Kidney (tissue), 14 donors: Measurements from ENCODE around the gene NAV3. TPM values are rescaled to one million over a fixed set of nuclear protein-coding genes. Genes with fewer than 3 reads are reported as not detected.

Experiments
- DNase-seq, 5 donors: peaks; one replicate each; pipeline ENCODE4 v3.0.0-alpha.2; 2013 to 2020
- FAIRE-seq: peaks from 2 replicates; lab custom pipeline; 2012; peaks lifted over from hg19 to GRCh38; lab: Jason Lieb, UNC
- H3K27ac ChIP-seq, 2 donors: one replicate each; pipeline ENCODE4 v1.7.0; 2013; ENCODE audit warnings: low read depth in 2 of 2, low read length in 2 of 2, inconsistent platforms in 1 of 2
- H3K27me3 ChIP-seq: one replicate; pipeline ENCODE4 v1.7.1; 2013; ENCODE audit warnings: low read length, inconsistent platforms; ENCODE audit not compliant: control insufficient read depth, insufficient read depth
- H3K36me3 ChIP-seq, 3 donors: one replicate each; pipeline versions ENCODE4 v1.7.0 to v1.7.1; 2013; ENCODE audit warnings: low read length in 3 of 3, control low read depth in 1 of 3, inconsistent platforms in 1 of 3; ENCODE audit not compliant: insufficient read depth in 3 of 3, control insufficient read depth in 2 of 3
- H3K4me1 ChIP-seq, 3 donors: one replicate each; pipeline versions ENCODE4 v1.7.0 to v1.7.1; 2013; ENCODE audit warnings: low read length in 3 of 3, inconsistent platforms in 1 of 3, low read depth in 1 of 3; ENCODE audit not compliant: control insufficient read depth in 2 of 3, insufficient read depth in 2 of 3
- H3K4me3 ChIP-seq, 3 donors: one replicate each; pipeline versions ENCODE4 v1.7.0 to v1.8.1; 2013; ENCODE audit warnings: low read length in 3 of 3, control low read depth in 1 of 3, inconsistent platforms in 1 of 3
- H3K9ac ChIP-seq, 3 donors: one replicate each; pipeline versions ENCODE4 v1.7.0 to v1.7.1; 2013; ENCODE audit warnings: low read length in 3 of 3, control low read depth in 1 of 3, inconsistent platforms in 1 of 3
- H3K9me3 ChIP-seq, 3 donors: one replicate each; pipeline versions ENCODE4 v1.7.0 to v1.7.1; 2013; ENCODE audit warnings: low read length in 3 of 3, control low read depth in 1 of 3, inconsistent platforms in 1 of 3; ENCODE audit not compliant: control insufficient read depth in 2 of 3, insufficient read depth in 1 of 3
- CTCF ChIP-seq: IDR thresholded peaks from 3 replicates; pipeline ENCODE4 v1.5.1; 2012; ENCODE audit warnings: mild to moderate bottlenecking, moderate library complexity, borderline replicate concordance; ENCODE audit not compliant: insufficient read depth; ENCODE audit errors: extremely low read depth
- intact Hi-C: fragments of 100-400 bp; cut with DNase I; formaldehyde crosslinking; loops from one replicate; pipeline ENCODE4 v1.11.1; 2022
- polyA plus RNA-seq: library from polyadenylated mRNA; stranded (reverse); fragments of 350-450 nt; fragmentation: Illumina TruSeq; extraction: RNeasy Lipid Tissue Mini Kit (QIAGEN cat#74804); gene quantifications from one replicate; pipeline ENCODE4 v1.2.3, GENCODE V29; 2014; ENCODE audit warnings: low read depth, low replicate concordance; ENCODE audit not compliant: insufficient read depth
- total RNA-seq: library from RNA; stranded (reverse); fragmentation: NEBNext Ultra II Directional; extraction: Animal tissue kit (Norgen Biotek cat#: 25700); gene quantifications from one replicate; pipeline ENCODE4 v1.2.1, GENCODE V29; 2021
- donor health status: control.
- donor health status: control.
- donor health status: control.
- donor health status: control.
- donor health status: control.
- donor health status: DM: yes; HTN: yes; CAD: no.
- donor health status: Normal renal cell carcinoma (clear cell type).

The NAV3 gene
- total and polyA plus RNA-seq, 2 donors from 2014 or later = 0.34 to 4.5 TPM

DNA sequence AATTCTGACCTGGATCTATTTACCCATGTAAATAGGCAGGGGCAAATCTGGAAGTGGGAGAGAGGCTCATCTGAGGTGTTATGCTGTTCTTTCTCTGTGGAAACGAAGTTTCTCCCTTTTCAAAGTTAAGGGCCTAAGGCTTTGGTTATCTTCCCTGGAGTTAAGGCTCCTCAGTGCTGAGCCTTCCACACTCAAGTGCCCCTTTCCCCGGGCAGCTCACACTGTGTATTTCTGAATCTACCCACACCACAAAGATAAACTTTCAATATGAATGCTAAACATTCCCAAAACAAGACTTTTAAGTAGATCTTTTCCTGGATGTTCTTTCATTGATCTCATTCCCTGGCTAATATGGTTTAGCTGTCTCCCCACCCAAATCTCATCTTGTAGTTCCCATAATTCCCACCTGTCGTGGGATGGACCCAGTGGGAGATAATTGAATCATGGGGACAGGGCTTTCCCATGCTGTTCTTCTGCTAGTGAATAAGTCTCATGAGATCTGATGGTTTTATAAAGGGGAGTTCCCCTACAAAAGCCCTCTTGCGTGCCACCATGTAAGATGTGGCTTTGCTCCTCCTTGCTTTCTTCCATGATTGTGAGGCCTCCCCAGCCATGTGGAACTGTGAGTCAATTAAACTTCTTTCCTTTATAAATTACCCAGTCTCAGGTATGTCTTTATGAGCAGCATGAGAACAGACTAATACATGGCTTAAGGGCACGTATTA is 251.1 kb downstream of the NAV3 start:
- intact Hi-C loops = no loop called here
- Histone ChIP-seq H3K4me3 (no peak overlapping the region), H3K4me1 (no peaks in the 10 kb centered on the region), H3K27ac (no peak overlapping the region), H3K27me3 (no peaks in the 10 kb centered on the region), H3K36me3 (no peaks in the 10 kb centered on the region), H3K9me3 (no peaks in the 10 kb centered on the region), H3K9ac (no peak overlapping the region)
- no peak for FAIRE-seq
- DNase-seq = no peak
- TF ChIP-seq CTCF = no peak

DNA sequence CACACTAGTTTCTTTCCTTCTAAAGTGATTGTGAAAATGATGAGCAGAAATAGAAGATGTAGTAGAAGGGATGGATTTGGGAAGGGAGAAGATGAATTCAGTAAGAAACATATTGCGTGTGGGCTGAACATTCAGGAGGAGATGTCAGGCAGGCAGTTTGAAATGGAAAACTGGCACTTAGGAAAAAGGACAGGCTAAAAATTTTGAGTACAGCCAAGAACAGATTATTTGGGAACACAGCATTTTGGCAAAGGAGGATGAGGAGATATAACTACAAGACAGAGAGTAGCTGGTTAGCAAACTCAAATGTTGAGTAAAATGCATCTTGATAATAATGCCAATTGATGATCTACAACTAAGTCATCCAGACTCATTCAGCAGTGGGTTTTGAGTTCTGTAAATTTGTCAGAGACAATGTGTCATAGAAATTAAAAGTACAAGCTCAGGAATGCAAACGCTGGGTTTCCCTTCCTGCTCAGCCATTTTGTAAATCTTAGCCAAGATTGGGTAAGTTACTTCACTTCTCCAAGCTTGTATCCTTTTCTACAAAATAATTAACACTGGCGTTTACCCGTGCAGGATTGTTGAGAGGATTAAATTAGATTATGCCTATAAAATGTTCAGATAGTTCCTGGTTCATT is 255.0 kb downstream of the NAV3 start:
- no peaks in the 10 kb centered on the region for H3K27me3 ChIP-seq
- no peak overlapping the region for H3K27ac ChIP-seq
- H3K4me1 ChIP-seq = no peaks in the 10 kb centered on the region
- FAIRE-seq = no peak
- H3K9me3 ChIP-seq = no peaks in the 10 kb centered on the region
- intact Hi-C loops = no loop called here
- no peak for DNase-seq
- H3K9ac ChIP-seq = no peak overlapping the region
- no peak for TF ChIP-seq CTCF
- H3K4me3 ChIP-seq = no peak overlapping the region
- H3K36me3 ChIP-seq = no peaks in the 10 kb centered on the region

GRCh38 chr12:78086553-78087362 is 256.1 kb downstream of the NAV3 start:
- DNase-seq = no peak
- H3K27ac ChIP-seq = no peak overlapping the region
- H3K36me3 ChIP-seq = no peaks in the 10 kb centered on the region
- H3K4me3 ChIP-seq = no peak overlapping the region
- TF ChIP-seq CTCF = no peak
- H3K27me3 ChIP-seq = no peaks in the 10 kb centered on the region
- no peaks in the 10 kb centered on the region for H3K4me1 ChIP-seq
- no peak for FAIRE-seq
- H3K9me3 ChIP-seq = no peaks in the 10 kb centered on the region
- no peak overlapping the region for H3K9ac ChIP-seq
- intact Hi-C loops = no loop called here
